Coronary artery (tissue), 2 donors: ENCODE data around the gene EML5.

ENCODE experiments used
- DNase-seq: peaks from one replicate; pipeline ENCODE4 v3.0.0-alpha.2; 2017; ENCODE audit warnings: low spot score
- H3K27ac ChIP-seq, 2 donors: fragments of 200-600 bp; sonication (generic); one replicate each; pipeline ENCODE4 v1.5.1; 2016 to 2019
- H3K4me3 ChIP-seq: fragments of 200-600 bp; sonication (generic); 2 replicates; pipeline ENCODE4 v1.5.1; 2016; ENCODE audit warnings: mild to moderate bottlenecking, moderate library complexity
- CTCF ChIP-seq: fragments of 200-600 bp; sonication (generic); IDR thresholded peaks from one replicate; pipeline ENCODE4 v1.5.1; 2019; ENCODE audit warnings: antibody characterized with exemption

Gene EML5

GRCh38 chr14:88770736-88771135, 22.0 kb downstream of the EML5 start:
- H3K27ac ChIP-seq, result no peak overlapping the region
- no peak overlapping the region for H3K4me3 ChIP-seq
- no peak for DNase-seq
- no peak for TF ChIP-seq CTCF

- no peak for TF ChIP-seq CTCF
- no peak overlapping the region for H3K27ac ChIP-seq
- DNase-seq, result no peak
- H3K4me3 ChIP-seq, result no peak overlapping the region
Measured at GRCh38 chr14:88765130-88765529, 27.6 kb downstream of the EML5 start.

GRCh38 chr14:88753873-88754272, 38.9 kb downstream of the EML5 start:
- DNase-seq, result no peak
- no peak for TF ChIP-seq CTCF
- Histone ChIP-seq H3K4me3 (no peak overlapping the region), H3K27ac (no peak overlapping the region)

- Histone ChIP-seq H3K27ac (no peak overlapping the region), H3K4me3 (no peak overlapping the region)
- no peak for TF ChIP-seq CTCF
- DNase-seq, result no peak
Measured at GRCh38 chr14:88750945-88751344, 41.8 kb downstream of the EML5 start.

GRCh38 chr14:88750413-88750812, 42.3 kb downstream of the EML5 start:
- no peak overlapping the region for H3K4me3 ChIP-seq
- no peak overlapping the region for H3K27ac ChIP-seq
- no peak for TF ChIP-seq CTCF
- no peak for DNase-seq

GRCh38 chr14:88749139-88749538, 43.6 kb downstream of the EML5 start:
- no peak for TF ChIP-seq CTCF
- H3K27ac ChIP-seq, result no peak overlapping the region
- DNase-seq, result no peak
- no peak overlapping the region for H3K4me3 ChIP-seq

GRCh38 chr14:88748288-88748687, 44.5 kb downstream of the EML5 start:
- no peak for DNase-seq
- TF ChIP-seq CTCF, result no peak
- H3K4me3 ChIP-seq, result no peak overlapping the region
- H3K27ac ChIP-seq, result no peak overlapping the region
